Activated CD4-positive, alpha-beta T cell treated with anti-CD3 and anti-CD28 coated beads, Interleukin-2, amount 50 U/mL, for 48 hours (primary cell): ENCODE data around the gene PIANP.

Experiments
- DNase-seq, 2 experiments: peaks; one replicate each; pipeline ENCODE4 v3.0.0-alpha.2; 2020

PIANP gene

GRCh38 chr12:6664902-6665301 is 35.7 kb downstream of the PIANP start:
- no peak for DNase-seq

DNA sequence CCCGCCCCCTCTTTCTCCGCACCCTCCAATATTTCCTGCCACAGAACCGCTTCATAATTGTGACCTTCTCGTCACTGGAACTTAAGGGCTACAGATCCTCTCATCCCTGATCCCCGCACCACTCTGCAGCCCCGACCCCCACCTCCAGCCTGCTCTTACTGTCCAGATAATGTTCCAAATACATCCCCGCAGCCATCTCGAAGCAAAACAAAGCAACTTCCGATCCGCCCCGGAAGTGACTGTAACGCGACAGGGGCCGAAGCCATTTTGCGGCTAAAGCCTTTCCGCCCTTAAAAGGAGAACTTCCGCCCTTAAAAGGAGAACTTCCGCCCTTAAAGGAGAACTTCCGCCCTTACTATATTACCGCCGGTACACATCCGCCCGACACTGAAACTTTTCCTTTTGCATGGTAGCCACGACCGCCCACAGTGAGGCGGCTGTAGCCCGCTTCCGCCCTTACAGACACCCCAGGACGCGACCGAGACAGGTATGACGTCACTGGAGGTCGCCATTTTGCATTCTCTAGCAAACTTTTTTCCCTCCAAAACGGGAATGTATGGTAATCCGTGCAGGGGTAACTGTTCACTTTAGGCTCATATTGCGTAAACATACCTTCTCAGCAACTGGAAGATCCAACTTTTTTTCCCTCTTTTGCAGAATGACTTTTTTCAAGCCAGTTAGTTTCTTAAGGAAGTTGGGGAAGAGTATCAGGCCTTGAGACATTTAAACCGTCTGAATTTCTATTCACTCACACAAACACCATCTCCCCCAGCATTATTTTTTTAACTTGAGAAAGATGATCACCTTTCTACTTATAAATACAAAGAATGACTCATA is 37.5 kb downstream of the PIANP start, which contains the start of gene ING4:
Gene ING4, minus strand, starts transcription at position 214 of the 837 bp plus-strand sequence. Its CDS starts 18 bp downstream, at position 196.
- peak; percentile 92 to 95 for DNase-seq

DNA sequence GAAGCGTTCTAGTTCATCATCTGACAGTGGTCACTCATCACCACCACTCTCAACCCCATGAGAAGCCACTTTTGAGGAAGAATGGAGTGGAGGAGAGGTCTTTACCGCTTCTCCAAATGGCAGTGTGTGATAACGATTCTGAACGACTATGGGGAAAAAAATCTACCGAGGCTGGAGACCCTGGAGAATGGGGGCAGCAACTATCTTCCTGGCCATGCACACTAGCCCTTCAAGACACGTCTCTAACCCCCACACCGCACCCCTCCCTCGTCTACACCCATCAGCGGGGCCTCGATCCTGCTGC is 38.1 kb downstream of the PIANP start:
- DNase-seq: no peak

- no peak for DNase-seq
Measured at GRCh38 chr12:6653987-6654386, 46.6 kb downstream of the PIANP start.

DNA sequence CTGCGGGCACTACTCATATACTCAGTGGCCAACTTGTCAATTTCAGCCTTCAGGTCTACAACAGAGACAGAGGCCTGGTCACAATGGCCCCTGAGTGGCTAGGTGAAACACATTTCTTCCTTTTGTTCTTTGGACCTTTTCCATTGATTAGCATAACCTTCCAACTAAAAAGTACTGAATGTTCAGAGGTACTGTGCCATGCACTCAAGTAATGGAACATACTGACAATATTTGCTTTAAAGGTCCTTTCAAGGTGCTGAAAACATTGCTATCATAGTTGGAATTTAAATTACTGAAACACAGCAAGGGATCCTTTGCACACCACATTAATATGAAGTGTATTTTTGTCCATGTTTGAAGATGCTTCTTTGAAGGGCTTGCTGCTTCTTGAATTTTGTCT is 47.3 kb downstream of the PIANP start:
- no peak for DNase-seq

- no peak for DNase-seq
Measured at GRCh38 chr12:6652391-6652790, 48.2 kb downstream of the PIANP start.

DNA sequence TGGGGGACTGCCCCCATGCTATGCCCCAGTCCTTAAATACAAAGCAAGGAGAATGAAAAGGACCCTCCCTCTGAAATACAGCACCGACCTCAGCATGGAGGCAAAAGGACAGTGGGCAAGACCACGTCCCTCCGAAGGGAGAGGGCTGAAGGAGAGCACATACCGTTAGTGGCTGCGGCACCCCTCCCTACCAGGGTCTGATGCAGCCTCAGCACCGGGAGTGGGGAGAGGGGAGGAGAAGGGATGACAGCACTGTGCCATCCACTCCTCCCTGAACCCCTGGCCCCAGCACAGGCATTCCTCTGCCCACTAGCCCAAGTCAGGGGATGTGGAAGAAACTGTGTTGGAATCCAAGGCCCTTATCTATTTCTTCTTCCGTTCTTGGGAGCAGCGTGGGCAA is 49.8 kb downstream of the PIANP start:
- no peak for DNase-seq

DNA sequence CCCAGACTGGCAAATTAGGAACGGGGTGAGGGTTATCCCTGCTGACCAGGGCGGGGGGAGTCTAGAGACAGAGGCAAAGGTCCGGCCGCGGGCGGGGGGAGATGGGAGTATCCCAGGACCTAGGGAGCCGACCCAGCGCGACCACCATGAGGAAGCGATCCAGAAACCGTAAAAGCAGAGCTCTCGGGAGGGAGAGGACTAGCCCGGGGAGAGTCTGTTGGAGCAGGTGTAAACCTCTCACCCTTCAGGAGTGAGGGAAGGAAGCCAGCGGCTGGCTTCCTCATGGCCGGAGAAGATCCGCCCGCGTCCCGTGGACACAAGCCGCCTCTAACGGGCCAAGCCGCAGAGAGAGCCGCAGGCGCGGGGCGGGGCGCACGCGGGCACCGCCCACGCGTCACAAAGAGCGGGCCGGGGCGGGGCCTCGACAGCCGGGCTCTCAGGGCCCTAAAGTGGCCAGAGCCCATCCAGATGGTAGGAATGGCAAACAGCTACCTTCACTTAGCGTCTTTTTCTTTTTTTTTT is 53.5 kb downstream of the PIANP start, which contains the start of gene ACRBP:
Gene ACRBP, minus strand, starts transcription at position 350 of the 522 bp plus-strand sequence. Its CDS starts 66 bp downstream, at position 284.
- DNase-seq: peak in 1 of 2 experiments; percentile 42

- no peak for DNase-seq
Measured at GRCh38 chr12:6646276-6647082, 54.1 kb downstream of the PIANP start.

DNA sequence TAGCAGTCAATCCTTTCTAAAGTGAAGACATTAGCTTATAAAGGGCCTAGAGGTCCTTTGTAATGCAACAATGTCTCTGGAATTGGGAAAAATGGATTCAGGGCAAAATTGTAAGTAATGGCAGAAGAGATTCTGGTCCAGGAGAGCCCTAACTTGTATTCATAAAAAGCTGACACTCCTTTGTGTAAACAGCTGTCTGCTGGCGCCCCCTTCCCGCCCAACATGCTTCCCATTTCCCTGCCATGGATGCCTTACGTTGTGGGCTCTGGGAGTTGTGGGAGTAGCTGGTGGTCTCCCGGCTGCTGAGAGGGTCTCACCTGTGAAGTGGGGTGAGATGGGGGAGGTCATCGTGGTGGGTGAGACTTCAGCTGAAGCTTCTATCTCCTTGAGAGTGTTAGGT is 55.7 kb downstream of the PIANP start:
- no peak for DNase-seq

- DNase-seq: no peak
Measured at GRCh38 chr12:6644257-6644596, 56.4 kb downstream of the PIANP start.
